C4-2B (cell line): ENCODE results near the gene ARHGAP27.
A peak's percentile ranks its signal among the peaks of the same experiment; 100 is the strongest.

Experiments used
- H3K27ac ChIP-seq: fragments of 450-650 bp; 2 replicates; pipeline ENCODE4 v1.5.1; 2017
- CTCF ChIP-seq: fragments of 450-650 bp; conservative IDR thresholded peaks from 2 replicates; pipeline ENCODE4 v1.5.1; 2017; ENCODE audit warnings: mild to moderate bottlenecking
- ZFX ChIP-seq: fragments of 450-650 bp; IDR thresholded peaks from 2 replicates; pipeline ENCODE4 v1.6.1; 2017

ARHGAP27 gene

GRCh38 chr17:45430738-45431530, 1.7 kb downstream of the ARHGAP27 start:
- peak overlapping the region; percentile 22; the same call in 1 of the 2 replicates for H3K27ac ChIP-seq
- TF ChIP-seq ZFX, result no peak

DNA sequence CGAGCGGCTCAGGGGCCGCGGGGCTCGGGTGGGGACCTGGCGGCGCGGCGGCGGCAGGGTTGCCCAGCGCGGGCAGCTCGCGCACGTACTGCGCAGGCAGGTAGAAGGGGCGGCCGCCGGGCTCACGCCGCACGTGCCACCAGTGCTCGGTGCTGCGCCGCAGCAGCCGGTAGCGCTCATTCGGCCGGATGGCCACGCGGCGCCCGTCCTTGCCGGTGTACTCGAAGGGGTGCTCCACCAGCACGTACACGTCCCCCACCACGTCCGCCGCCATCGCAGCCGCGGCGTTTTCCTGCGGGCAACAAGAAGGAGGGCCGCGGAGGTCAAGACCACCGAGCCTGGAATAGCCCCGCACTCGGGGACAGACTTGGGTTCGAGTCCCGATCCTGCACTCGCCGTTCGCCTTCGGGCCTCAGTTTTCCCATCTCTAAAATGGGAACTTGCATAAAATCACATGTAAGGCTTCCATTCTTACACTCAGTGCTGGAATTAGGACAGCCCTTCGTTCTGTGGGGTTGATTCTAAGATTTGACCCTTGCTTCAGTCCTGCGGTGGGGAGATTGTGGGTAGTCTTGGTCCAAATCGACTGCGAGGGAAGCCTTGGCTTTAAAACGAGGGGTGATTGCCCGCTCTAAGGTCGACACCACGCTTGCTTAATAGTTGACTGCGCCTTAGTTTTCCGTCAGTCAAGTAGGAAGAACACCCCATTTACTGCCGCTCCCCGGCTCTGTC, 2.5 kb downstream of the ARHGAP27 start:
- TF ChIP-seq ZFX (no peak), CTCF (no peak)
- peak overlapping the region; percentile 22; the same call in 1 of the 2 replicates for H3K27ac ChIP-seq

DNA sequence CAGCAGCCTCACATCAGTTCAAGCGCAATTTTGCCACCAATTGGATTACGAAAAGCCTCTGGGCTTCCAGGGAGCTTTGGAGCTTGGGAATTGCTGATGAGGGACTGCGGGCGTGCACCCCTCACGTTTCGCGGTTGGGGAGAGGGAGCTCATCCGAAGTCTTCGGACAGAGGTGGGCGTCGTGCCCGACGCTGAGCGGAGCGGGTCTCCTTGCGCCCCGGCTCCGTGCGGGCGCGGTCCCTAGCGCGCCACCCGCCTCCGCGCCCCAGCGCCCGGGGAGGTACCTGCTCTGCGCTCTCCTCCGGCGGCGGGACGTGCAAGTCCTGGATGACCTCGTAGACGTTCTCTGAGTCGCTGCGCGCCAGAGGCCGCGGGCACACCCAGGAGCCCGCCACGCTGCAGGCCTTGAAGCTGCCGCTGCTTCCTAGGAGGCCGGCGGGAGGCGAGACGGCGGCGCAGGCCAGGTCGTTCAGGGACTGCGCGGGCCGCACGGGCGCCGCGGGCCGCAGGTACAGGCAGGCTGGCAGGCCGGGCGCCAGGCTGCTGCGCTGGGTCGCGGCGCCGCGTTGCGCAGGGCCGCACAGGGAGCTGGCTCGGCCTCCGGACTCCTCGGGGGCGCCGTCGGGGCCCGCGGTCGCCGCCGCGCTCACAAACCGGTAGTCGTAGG, 3.2 kb downstream of the ARHGAP27 start:
- TF ChIP-seq ZFX (no peak), CTCF (no peak)
- H3K27ac ChIP-seq, result no peak overlapping the region

GRCh38 chr17:45428931-45429338, 3.7 kb downstream of the ARHGAP27 start:
- TF ChIP-seq CTCF (no peak), ZFX (no peak)
- H3K27ac ChIP-seq, result no peak overlapping the region

DNA sequence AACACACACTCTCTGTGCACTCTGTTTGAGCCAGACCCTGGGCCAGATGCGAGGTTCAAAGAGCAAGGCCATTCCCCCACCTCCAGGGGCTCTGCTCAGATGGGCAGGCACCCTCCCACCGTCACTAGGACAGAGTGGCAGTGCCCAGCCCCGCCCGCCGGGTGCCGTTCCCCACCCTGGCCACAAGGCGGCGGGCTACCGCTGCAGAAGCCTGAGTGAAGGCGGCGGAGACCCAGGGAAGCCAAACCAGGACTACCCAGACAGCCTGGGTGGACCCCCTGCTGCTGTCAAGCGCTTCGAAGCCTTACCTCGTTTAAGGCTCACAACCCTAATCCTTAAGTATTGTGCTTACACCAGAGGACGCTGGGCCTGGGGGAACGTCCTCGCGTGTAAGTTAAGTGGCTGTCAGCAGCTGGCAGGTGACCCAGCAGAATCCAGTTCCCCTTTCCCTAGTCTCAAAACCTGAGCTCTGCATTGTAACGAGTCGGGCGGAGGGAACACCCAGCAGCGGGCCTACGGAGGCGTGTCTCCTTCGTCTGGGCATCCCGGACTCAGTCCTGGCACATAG, 4.5 kb downstream of the ARHGAP27 start:
- peak overlapping the region; percentile 16; the same call in 1 of the 2 replicates for H3K27ac ChIP-seq
- TF ChIP-seq CTCF (peak; percentile 99), ZFX (no peak)

DNA sequence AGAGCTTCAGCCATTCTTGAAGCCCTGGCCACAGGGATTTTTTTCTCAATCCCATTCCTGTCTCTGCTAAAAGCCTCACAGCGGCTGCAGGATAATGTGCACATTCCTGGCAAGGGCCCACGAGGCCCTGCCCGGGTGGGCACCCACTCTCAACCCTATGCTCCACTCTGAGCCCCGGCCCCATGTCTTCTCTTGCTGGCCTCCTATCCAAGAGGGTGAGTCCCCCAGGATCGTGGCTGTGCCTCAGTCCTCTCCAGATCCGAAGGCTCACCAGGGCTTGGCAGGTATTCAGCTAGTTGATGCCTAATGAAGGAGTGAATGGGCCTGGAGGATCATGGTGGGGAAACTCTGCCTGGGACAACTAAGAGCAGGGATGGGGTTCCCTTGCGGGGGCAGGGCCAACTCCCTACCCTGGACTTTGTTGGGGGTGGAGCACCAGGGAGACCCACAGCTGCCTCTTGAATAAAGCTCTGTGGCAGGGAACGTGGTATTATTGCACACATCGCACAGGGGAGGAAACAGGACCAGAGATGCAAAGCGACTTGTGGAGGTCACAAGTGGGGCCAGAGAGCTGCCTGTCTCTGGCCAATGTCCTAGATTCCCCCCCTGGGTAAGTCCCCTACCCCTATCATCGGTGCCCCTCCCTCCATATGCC, 5.4 kb downstream of the ARHGAP27 start:
- H3K27ac ChIP-seq, result no peak overlapping the region; the same call in 1 of the 2 replicates
- TF ChIP-seq ZFX, result no peak

DNA sequence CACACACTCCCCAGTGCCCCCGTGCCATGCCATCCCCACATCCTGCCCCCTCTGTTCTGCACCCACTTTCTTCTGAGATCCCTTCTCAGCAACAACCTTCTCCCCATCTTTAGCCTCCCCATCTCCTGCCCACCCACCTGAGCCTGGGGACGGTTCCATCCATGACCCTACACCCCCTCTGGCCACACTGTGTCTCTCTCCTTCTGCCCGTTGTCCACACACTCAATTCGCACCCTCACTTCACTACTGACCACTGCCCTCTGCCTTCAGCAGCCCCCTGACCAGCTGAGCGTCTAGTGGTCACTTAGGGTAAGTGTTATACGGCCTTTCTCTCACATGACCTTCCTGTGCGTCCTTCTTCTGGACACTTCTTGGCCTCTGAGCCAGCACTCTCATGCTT, 6.1 kb downstream of the ARHGAP27 start:
- H3K27ac ChIP-seq, result no peak overlapping the region
- no peak for TF ChIP-seq ZFX
- no peak for TF ChIP-seq CTCF
